Measurements from ENCODE around the gene U2SURP. TPM values are rescaled to one million over a fixed set of nuclear protein-coding genes. Genes with fewer than 3 reads are reported as not detected.
A peak's percentile ranks its signal among the peaks of the same experiment; 100 is the strongest.
"Not testable (repeated sequence)": the region's sequence is repeated elsewhere in the genome, so short reads cannot be mapped to it uniquely, and the experiment has no call there.

U2SURP gene
- total RNA-seq, 1 experiment from 2014 or later: 165 TPM

GRCh38 chr3:143014921-143015320, 13.6 kb downstream of the U2SURP start:
- no peak for DNase-seq (ENCODE audit: low spot score)

DNA sequence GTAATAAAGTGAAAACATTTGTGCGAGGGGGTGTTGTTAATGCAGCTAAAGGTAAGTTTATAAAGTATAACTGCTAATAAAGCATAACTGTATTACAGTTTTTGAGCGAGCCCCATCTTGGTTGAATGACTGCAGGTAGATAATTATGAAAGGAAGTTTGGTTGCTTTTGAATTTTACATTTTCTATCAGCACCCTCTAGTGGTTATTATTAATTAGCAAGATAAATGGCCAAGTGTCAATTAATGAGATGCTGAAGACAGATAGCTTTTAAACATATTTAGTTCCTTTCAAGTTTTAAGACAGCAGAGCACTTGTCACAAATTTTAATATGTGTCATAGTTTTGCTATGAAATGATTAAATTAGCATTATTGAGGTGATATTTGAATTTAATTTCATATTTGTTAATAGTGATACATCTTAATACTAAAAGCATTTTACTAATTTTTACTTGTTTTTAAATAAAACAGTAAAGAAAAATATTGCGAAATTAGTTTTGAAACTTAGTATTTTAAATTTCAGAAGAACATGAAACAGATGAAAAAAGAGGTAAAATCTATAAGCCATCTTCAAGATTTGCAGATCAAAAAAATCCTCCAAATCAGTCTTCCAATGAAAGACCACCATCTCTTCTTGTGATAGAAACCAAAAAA, 15.1 kb downstream of the U2SURP start:
- DNase-seq (ENCODE audit: low spot score): no peak

- no peak for DNase-seq (ENCODE audit: low spot score)
These were observed 23.1 kb downstream of the U2SURP start for GRCh38 chr3:143024351-143024960.

- no peak for DNase-seq (ENCODE audit: low spot score)
These were observed 30.0 kb downstream of the U2SURP start for GRCh38 chr3:143031327-143031726.

DNA sequence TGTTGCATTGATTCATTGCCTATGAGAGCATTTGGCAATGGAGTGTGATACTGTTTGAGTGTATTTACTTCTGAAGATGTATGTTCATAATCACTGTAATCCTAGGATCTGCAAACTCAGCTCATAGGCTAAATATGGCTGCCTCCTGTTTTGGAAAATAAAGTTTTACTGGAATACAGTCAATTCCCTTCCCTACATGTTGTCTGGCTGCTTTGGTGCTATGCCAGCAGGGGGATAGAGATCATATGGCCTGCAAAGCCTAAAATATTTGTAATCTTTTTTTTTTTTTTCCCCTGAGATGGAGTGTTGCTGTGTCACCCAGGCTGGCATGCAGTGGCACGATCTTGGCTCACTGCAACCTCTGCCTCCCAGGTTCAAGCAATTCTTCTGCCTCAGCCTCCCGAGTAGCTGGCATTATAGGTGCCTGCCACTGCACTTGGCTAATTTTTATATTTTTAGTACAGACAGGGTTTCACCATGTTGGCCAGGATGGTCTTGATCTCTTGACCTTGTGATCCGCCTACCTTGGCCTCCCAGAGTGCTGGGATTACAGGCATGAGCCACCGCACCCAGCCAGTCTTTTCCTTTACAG, 30.5 kb downstream of the U2SURP start:
- DNase-seq (ENCODE audit: low spot score): not testable (repeated sequence)

- no peak for DNase-seq (ENCODE audit: low spot score)
These were observed 34.3 kb downstream of the U2SURP start for GRCh38 chr3:143035466-143036211.

DNA sequence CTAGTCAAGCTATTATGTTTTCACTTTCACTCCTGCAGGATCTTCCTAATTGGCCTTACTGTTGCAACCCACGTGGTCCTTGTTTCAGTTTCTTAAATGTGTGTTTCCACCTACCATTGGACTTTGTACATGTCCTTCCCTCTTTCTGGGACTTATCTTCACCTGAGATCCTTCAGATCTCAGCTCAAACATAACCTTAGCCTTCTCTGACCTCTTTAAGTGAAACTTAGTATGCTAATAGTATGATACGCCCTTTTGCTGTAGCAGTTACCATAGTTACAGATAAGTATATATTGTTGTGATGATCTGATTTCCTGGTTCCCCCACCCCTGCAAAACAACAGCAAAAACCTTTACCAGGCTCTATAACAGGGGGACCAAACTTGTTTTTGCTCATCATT, 35.2 kb downstream of the U2SURP start:
- no peak for DNase-seq (ENCODE audit: low spot score)

GRCh38 chr3:143037867-143038266, 36.5 kb downstream of the U2SURP start:
- peak; percentile 4 for DNase-seq (ENCODE audit: low spot score)

GRCh38 chr3:143040261-143040879, 39.0 kb downstream of the U2SURP start:
- peak; percentile 19 for DNase-seq (ENCODE audit: low spot score)

DNA sequence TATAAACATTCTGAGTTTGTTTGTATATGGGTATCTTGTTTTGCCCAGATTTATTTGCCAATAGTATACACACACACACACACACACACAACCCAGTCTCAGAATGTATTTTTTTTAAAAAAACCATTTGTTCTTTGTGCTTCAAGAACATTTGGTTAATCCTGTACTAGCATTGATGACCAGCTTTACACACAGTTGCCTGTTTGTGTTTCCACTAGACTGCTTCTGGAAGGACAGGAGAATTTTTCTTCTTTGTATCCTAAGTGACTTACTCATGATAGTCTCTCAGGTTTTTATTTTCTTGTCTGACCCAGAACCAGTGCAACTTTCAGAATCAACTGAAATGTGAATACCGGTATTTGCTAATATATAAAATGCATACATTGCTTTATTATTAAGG, 40.5 kb downstream of the U2SURP start:
- no peak for DNase-seq (ENCODE audit: low spot score)

GRCh38 chr3:143045639-143046038, 44.3 kb downstream of the U2SURP start:
- DNase-seq (ENCODE audit: low spot score): no peak

DNA sequence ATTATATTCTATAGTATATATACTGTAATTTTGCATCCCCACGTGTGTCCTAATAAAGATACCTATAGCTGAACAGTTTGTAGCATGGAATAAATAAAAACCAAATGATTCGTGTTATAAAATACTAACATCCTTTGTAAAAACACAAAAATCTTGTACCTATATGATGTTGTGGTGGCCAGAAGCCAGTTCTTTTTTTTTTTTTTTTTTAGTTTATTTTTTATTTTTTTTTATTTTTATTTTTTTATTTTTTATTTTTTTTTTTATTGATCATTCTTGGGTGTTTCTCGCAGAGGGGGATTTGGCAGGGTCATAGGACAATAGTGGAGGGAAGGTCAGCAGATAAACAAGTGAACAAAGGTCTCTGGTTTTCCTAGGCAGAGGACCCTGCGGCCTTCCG, 44.7 kb downstream of the U2SURP start:
- not testable (repeated sequence) for DNase-seq (ENCODE audit: low spot score)

- no peak for DNase-seq (ENCODE audit: low spot score)
These were observed 52.6 kb downstream of the U2SURP start for GRCh38 chr3:143054011-143054410.

DNA sequence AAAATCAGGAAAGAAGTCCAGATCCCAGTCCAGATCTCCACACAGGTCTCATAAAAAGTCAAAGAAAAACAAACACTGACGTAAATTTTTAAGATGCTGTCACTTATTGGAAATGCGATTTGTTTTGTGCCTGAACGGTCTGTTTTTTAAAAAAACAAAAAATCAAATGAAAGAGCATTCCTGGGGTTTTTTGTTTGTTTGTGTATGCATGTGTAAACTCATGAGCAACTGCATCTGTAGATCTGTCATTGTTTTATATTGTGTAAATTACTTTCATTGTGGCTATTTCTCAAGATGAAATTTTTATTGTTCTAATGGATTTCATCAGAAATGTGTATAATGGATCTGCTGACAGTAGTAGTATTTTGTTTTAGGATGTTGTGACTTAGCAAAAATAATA, 55.0 kb downstream of the U2SURP start:
- DNase-seq (ENCODE audit: low spot score): no peak

GRCh38 chr3:143060906-143061305, 59.5 kb downstream of the U2SURP start:
- DNase-seq (ENCODE audit: low spot score): no peak

DNA sequence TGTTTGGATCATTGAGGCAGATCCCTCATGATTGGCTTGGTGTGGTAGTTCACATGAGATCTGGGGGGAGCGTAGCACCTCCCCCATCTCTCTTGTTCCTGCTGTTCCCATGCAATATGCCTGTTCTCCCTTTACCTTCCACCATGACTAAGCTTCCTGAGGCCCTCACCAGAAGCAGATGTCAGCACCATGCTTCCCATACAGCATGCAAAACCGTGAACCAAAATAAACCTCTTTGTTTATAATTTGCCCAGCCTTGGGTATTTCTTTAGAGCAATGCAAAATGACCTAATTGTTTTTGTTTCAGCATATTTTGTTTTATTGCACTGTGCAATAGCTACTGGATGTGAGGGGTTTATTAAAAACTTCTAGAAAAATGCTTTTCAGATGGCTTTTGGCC, 61.6 kb downstream of the U2SURP start:
- DNase-seq (ENCODE audit: low spot score): no peak

- no peak for DNase-seq (ENCODE audit: low spot score)
These were observed 63.4 kb downstream of the U2SURP start for GRCh38 chr3:143064777-143065176.

DNA sequence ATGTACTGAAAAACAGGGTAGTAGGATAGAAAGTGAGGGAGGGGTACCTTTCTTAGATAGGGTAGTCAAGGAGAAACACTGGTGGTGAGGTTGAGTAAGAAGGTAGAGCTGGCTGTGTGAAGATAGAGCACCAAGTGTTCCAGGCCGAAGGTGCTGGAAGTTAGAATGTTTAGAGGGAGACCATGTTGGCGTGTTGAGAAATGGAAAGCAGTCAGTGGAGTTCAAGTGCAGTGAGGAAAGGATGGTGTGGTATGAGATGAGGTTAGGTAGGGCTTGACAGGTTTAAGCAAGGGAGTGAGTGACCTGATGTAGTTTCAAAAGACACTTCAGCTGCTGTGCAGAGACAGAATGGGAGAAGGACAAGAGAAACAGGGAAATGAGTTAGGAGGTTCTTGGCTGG, 64.0 kb downstream of the U2SURP start:
- no peak for DNase-seq (ENCODE audit: low spot score)

- no peak for DNase-seq (ENCODE audit: low spot score)
These were observed 64.7 kb downstream of the U2SURP start for GRCh38 chr3:143066033-143066432.

DNA sequence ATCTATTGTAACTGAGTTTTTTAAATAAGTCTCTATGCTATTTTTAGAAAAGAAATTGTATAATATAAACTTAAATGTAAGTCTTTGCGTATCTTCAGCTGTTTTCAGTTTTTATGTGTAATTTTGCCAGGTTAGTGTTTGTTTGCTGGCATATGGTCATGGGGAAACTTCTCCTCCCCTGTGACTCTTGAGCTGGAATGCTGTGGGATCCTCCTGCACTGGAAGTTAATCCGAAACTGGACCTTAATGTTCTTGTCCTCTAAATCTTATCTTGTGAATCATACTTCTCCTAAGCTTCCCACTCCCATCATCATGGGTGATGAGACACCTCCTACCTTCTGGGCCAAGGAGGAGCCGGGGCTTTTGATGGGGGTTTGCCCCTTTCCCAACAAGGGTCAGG, 65.8 kb downstream of the U2SURP start:
- no peak for DNase-seq (ENCODE audit: low spot score)

DNA sequence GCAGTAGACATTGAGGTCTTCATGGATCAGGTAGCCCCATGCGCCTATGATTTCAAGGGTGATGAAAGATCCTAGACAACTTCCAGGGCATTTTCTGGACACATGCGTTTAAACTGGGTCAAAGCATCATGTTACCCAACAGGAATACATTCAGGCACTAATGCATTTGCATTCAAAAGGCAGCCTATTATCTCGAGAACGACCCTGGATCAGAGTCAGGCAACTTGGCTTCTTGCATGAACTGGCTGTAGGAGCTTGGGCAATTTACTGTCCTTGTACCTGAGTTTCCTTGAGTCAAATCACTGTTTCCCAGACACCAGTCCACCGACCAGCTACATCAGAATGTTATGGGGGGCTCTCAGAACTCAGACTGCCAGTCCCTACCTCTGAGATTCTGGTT, 66.7 kb downstream of the U2SURP start:
- no peak for DNase-seq (ENCODE audit: low spot score)

- DNase-seq (ENCODE audit: low spot score): no peak
These were observed 69.7 kb downstream of the U2SURP start for GRCh38 chr3:143070977-143071551.
